ENCODE measurements around the gene PAX8. TPM values are rescaled to one million over a fixed set of nuclear protein-coding genes. Genes with fewer than 3 reads are reported as not detected.

Gene PAX8
- total and polyA plus RNA-seq, 8 donors = 0.28 to 6.5 (median 1.1) TPM; not detected in 3

DNA sequence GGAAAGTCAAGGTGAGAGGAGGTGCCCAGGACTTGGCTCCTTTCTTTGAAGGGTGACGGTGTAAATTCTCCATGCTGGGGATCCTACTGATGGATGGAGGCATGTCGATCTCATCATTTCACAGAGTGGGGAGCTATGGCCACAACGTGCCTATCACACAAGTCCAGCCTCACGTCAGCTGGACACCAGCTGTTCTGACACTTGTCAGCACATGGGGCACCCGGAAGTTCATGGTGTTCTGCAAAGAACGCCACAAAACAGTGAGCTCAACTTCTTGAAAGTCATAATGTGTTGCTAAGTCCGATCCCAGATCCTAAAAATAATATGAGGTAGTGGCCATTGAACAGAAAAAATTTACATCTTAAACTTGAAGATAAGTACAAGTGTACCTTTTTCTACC lies 12.3 kb downstream of the PAX8 start:
- H3K36me3 ChIP-seq = peaks cover 0 to 3% (median 0%) of the 10 kb centered on the region in 4 donors
- WGBS, 5 donors = 76 to 92% (median 84%) methylated on average over 7 of the region's 7 CpGs
- peaks cover 0 to 12% (median 3%) of the 10 kb centered on the region in 4 donors for H3K4me1 ChIP-seq

DNA sequence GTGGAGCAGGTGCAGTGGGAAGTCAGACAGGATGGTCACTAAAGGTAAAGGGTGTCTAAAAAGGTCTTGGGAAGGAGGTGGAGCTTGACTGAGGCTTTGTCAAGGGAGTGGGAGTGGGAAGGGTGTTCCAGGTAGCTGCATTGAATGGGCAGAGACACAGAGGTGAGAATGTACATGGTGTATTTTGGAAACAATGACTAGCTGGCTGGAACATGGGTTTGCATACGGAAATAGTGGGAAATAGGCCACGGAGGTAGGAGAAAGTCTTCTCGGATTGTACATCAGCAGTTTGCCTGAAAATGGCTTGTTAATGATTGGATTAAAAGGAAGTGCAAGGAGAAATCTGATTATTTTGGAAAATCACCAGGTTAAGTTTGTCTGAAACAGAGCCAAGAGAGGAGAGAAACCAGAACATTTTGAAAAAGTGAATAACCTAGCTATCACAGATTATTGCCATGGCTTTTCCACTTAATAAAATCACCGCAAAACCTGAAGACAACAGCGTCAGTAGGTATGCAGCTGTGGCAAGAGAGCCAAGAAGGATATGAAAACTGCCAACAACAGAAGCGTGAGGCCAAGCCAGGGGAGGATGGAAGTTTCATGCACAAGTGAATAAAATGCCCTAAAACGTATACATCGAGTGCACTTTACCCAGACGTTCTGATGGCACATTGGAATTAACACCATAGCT lies 13.9 kb downstream of the PAX8 start:
- Histone ChIP-seq H3K4me1 (peaks cover 0 to 12% (median 3%) of the 10 kb centered on the region in 4 donors), H3K9me3 (no peaks in the 10 kb centered on the region), H3K36me3 (peaks cover 0 to 3% (median 0%) of the 10 kb centered on the region in 4 donors), H3K27ac (peak overlapping the region in 1 of 5 donors; percentile 28), H3K4me3 (no peak overlapping the region), H3K27me3 (no peaks in the 10 kb centered on the region)
- DNase-seq = no peak
- 45 to 74% (median 63%) methylated on average over 9 of the region's 9 CpGs for WGBS, 5 donors
- intact Hi-C loops (cut with DNase I; ENCODE audit: low total_unique reads) = no loop called here
- no peak for TF ChIP-seq EP300 (IDR thresholded peaks at IDR 0.05)
- TF ChIP-seq CTCF (IDR thresholded peaks at IDR 0.05) = no peak

More for the DNA sequence above, 12.3 kb downstream of the PAX8 start:
- no peak for TF ChIP-seq EP300 (IDR thresholded peaks at IDR 0.05)
- no peak for TF ChIP-seq CTCF (IDR thresholded peaks at IDR 0.05)
- no peak for TF ChIP-seq POLR2AphosphoS5 (IDR thresholded peaks at IDR 0.05)
- TF ChIP-seq POLR2A (IDR thresholded peaks at IDR 0.05) = no peak
- intact Hi-C loops (cut with DNase I; ENCODE audit: low total_unique reads) = no loop called here
- H3K9me3 ChIP-seq = no peaks in the 10 kb centered on the region
- peaks cover 0 to 14% (median 0%) of the 10 kb centered on the region in 3 donors for H3K27me3 ChIP-seq
- no peak overlapping the region for H3K4me3 ChIP-seq
- H3K27ac ChIP-seq = no peak overlapping the region
- DNase-seq = no peak

DNA sequence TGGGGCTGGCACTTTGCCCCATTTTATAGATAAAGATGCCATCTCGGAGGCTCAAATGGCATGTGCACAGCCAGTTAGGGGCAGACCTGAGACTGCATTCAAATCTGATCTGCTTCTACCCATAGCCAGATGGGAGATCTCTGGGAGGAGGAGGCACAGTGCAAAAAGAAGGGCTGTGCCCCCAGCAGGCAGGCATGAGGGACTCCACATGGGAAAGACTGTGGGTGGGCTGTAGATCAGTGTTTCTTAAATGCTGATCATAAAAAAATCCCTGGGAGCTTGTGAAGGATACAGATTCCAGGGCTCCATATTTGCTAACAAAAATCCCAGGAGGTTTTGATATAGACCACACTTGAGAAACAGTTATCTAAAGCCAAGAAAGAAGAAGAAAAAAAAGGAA lies 15.2 kb downstream of the PAX8 start:
- TF ChIP-seq POLR2AphosphoS5 (IDR thresholded peaks at IDR 0.05) (no peak), EP300 (IDR thresholded peaks at IDR 0.05) (no peak), CTCF (IDR thresholded peaks at IDR 0.05) (no peak), POLR2A (IDR thresholded peaks at IDR 0.05) (no peak)
- Histone ChIP-seq H3K9me3 (no peaks in the 10 kb centered on the region), H3K27me3 (no peaks in the 10 kb centered on the region), H3K27ac (no peak overlapping the region), H3K4me1 (peaks cover 0 to 12% (median 3%) of the 10 kb centered on the region in 4 donors), H3K4me3 (no peak overlapping the region), H3K36me3 (peaks cover 0 to under 1% (median 0%) of the 10 kb centered on the region in 4 donors)
- intact Hi-C loops (cut with DNase I; ENCODE audit: low total_unique reads) = no loop called here
- DNase-seq = no peak
- 38 to 68% (median 55%) methylated on average over 1 of the region's 1 CpG for WGBS, 5 donors

DNA sequence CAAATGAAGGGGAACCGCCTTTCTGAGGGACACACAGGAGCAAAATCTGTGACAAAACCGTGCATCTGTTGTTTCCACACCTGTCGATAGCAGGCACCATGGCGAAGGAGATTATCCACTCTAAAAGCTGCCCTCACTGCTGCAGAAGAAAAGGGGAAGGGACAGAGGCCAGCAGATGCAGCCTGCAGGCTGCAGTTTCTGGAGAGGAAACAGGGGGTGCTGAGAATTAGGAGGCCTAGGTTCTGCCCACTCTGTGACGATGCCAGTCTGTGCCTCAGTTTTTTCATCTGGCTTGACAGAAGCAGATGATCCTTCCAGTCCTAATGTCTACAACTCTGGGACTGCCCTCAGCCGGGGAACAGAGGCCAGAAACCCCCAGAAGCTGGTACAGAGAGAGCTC lies 17.7 kb downstream of the PAX8 start:
- Histone ChIP-seq H3K4me3 (no peak overlapping the region), H3K9me3 (no peaks in the 10 kb centered on the region), H3K36me3 (no peaks in the 10 kb centered on the region), H3K27me3 (no peaks in the 10 kb centered on the region), H3K4me1 (peaks cover 0 to 12% (median 3%) of the 10 kb centered on the region in 4 donors), H3K27ac (no peak overlapping the region)
- TF ChIP-seq EP300 (IDR thresholded peaks at IDR 0.05) (no peak), CTCF (IDR thresholded peaks at IDR 0.05) (no peak), POLR2AphosphoS5 (IDR thresholded peaks at IDR 0.05) (no peak), POLR2A (IDR thresholded peaks at IDR 0.05) (no peak)
- intact Hi-C loops (cut with DNase I; ENCODE audit: low total_unique reads) = no loop called here
- DNase-seq = no peak
- WGBS, 5 donors = 72 to 92% (median 82%) methylated on average over 6 of the region's 6 CpGs

Data from stomach (tissue), 9 donors.